AG09309 (cell line): ENCODE measurements around the gene BTBD6.
"Not testable (repeated sequence)": the region's sequence is repeated elsewhere in the genome, so short reads cannot be mapped to it uniquely, and the experiment has no call there.

ENCODE experiments used
- DNase-seq: peaks from one replicate; pipeline ENCODE4 v3.0.0-alpha.2; 2010; ENCODE audit warnings: low read depth
- H3K4me3 ChIP-seq: 2 replicates; pipeline ENCODE4 v1.5.1; 2011; ENCODE audit warnings: mild to moderate bottlenecking, low read depth, low read length, moderate library complexity; ENCODE audit not compliant: control insufficient read depth
- CTCF ChIP-seq: IDR thresholded peaks from 2 replicates; pipeline ENCODE4 v1.5.1; 2011; ENCODE audit warnings: mild to moderate bottlenecking, low read depth, low read length, inconsistent platforms; ENCODE audit not compliant: insufficient read depth, control insufficient read depth; ENCODE audit errors: missing control alignments

BTBD6 gene

GRCh38 chr14:105282098-105282725 lies 33.9 kb downstream of the BTBD6 start:
- no peak overlapping the region for H3K4me3 ChIP-seq
- no peak for TF ChIP-seq CTCF
- no peak for DNase-seq

GRCh38 chr14:105283028-105283427 lies 34.7 kb downstream of the BTBD6 start:
- TF ChIP-seq CTCF, result no peak
- H3K4me3 ChIP-seq, result no peak overlapping the region
- DNase-seq, result no peak

- no peak for TF ChIP-seq CTCF
Observed at GRCh38 chr14:105283899-105284298, 35.6 kb downstream of the BTBD6 start.

GRCh38 chr14:105285174-105285573 lies 36.8 kb downstream of the BTBD6 start:
- DNase-seq, result no peak

More at GRCh38 chr14:105283899-105284298, 35.6 kb downstream of the BTBD6 start:
- DNase-seq, result no peak
- no peak overlapping the region for H3K4me3 ChIP-seq

GRCh38 chr14:105286759-105287144 lies 38.4 kb downstream of the BTBD6 start:
- DNase-seq, result no peak
- TF ChIP-seq CTCF, result no peak
- no peak overlapping the region for H3K4me3 ChIP-seq

More at GRCh38 chr14:105285174-105285573, 36.8 kb downstream of the BTBD6 start:
- TF ChIP-seq CTCF, result no peak
- H3K4me3 ChIP-seq, result no peak overlapping the region

GRCh38 chr14:105287249-105288102 lies 39.1 kb downstream of the BTBD6 start:
- DNase-seq, result no peak
- no peak for TF ChIP-seq CTCF
- H3K4me3 ChIP-seq, result no peak overlapping the region

- H3K4me3 ChIP-seq, DNase-seq: not testable (repeated sequence)
Observed at GRCh38 chr14:105288936-105289335, 40.6 kb downstream of the BTBD6 start.
